HEK293 (cell line): Measurements from ENCODE around the gene BOLL.

Experiments
- GLIS2 ChIP-seq: fragments of 450-650 bp; formaldehyde crosslinking; IDR thresholded peaks from 2 replicates; pipeline ENCODE4 v1.5.1; 2016; ENCODE audit warnings: missing biosample characterization, missing genetic modification characterization
- KLF1 ChIP-seq: fragments of 450-650 bp; formaldehyde crosslinking; IDR thresholded peaks from 2 replicates; pipeline ENCODE4 v1.5.1; 2016; ENCODE audit warnings: missing biosample characterization, missing genetic modification characterization
- PBX3 ChIP-seq: sonication (generic); formaldehyde crosslinking; IDR thresholded peaks from 2 replicates; pipeline ENCODE4 v1.8.1; 2022; ENCODE audit warnings: mild to moderate bottlenecking, moderate library complexity, missing genetic modification reagents
- PRDM4 ChIP-seq: fragments of 450-650 bp; formaldehyde crosslinking; IDR thresholded peaks from 2 replicates; pipeline ENCODE4 v1.5.1; 2017; ENCODE audit warnings: missing biosample characterization, missing genetic modification characterization
- SALL2 ChIP-seq: fragments of 450-650 bp; formaldehyde crosslinking; IDR thresholded peaks from 2 replicates; pipeline ENCODE4 v1.5.0; 2017; ENCODE audit warnings: missing biosample characterization, mild to moderate bottlenecking, missing genetic modification characterization, borderline replicate concordance
- SETDB1 ChIP-seq: IDR thresholded peaks from one replicate; pipeline ENCODE4 v1.6.1; 2017; ENCODE audit warnings: mild to moderate bottlenecking, low read length, moderate library complexity, mixed read lengths; ENCODE audit not compliant: insufficient read length
- SP2 ChIP-seq: fragments of 450-650 bp; formaldehyde crosslinking; IDR thresholded peaks from 2 replicates; pipeline ENCODE4 v1.5.1; 2016; ENCODE audit warnings: missing biosample characterization, missing genetic modification characterization
- TCF7L2 ChIP-seq: IDR thresholded peaks from 2 replicates; pipeline ENCODE4 v1.6.1; 2011; ENCODE audit warnings: low read depth, mild to moderate bottlenecking, inconsistent platforms, low read length, moderate library complexity, borderline replicate concordance
- TRIM28 ChIP-seq: IDR thresholded peaks from 2 replicates; pipeline ENCODE4 v1.6.1; 2011; ENCODE audit warnings: low read length, control low read depth, borderline replicate concordance
- ZBTB17 ChIP-seq: fragments of 450-650 bp; formaldehyde crosslinking; IDR thresholded peaks from 2 replicates; pipeline ENCODE4 v1.5.1; 2016; ENCODE audit warnings: missing biosample characterization, missing genetic modification characterization
- ZBTB20 ChIP-seq: fragments of 450-650 bp; formaldehyde crosslinking; IDR thresholded peaks from 2 replicates; pipeline ENCODE4 v1.5.1; 2016; ENCODE audit warnings: missing biosample characterization, missing genetic modification characterization
- ZBTB7A ChIP-seq: fragments of 450-650 bp; formaldehyde crosslinking; IDR thresholded peaks from 2 replicates; pipeline ENCODE4 v1.5.1; 2016; ENCODE audit warnings: low read depth, missing biosample characterization, missing genetic modification characterization
- ZBTB8A ChIP-seq: fragments of 450-650 bp; formaldehyde crosslinking; IDR thresholded peaks from 2 replicates; pipeline ENCODE4 v1.5.1; 2016; ENCODE audit warnings: missing biosample characterization, missing genetic modification characterization
- ZFHX2 ChIP-seq: fragments of 450-650 bp; formaldehyde crosslinking; conservative IDR thresholded peaks from 2 replicates; pipeline ENCODE4 v1.5.1; 2016; ENCODE audit warnings: missing biosample characterization, missing genetic modification characterization
- ZNF140 ChIP-seq: fragments of 450-650 bp; formaldehyde crosslinking; IDR thresholded peaks from 2 replicates; pipeline ENCODE4 v1.5.1; 2016; ENCODE audit warnings: missing biosample characterization, missing genetic modification characterization
- ZNF146 ChIP-seq: fragments of 450-650 bp; formaldehyde crosslinking; IDR thresholded peaks from 2 replicates; pipeline ENCODE4 v1.5.1; 2016; ENCODE audit warnings: missing biosample characterization, missing genetic modification characterization
- ZNF155 ChIP-seq: fragments of 450-650 bp; formaldehyde crosslinking; IDR thresholded peaks from 2 replicates; pipeline ENCODE4 v1.5.1; 2016; ENCODE audit warnings: missing biosample characterization, missing genetic modification characterization
- ZNF2 ChIP-seq: fragments of 450-650 bp; formaldehyde crosslinking; IDR thresholded peaks from 2 replicates; pipeline ENCODE4 v1.5.1; 2016; ENCODE audit warnings: missing biosample characterization, missing genetic modification characterization
- ZNF24 ChIP-seq: fragments of 450-650 bp; formaldehyde crosslinking; IDR thresholded peaks from 2 replicates; pipeline ENCODE4 v1.5.1; 2016; ENCODE audit warnings: missing biosample characterization, missing genetic modification characterization
- ZNF248 ChIP-seq: fragments of 450-650 bp; formaldehyde crosslinking; IDR thresholded peaks from 2 replicates; pipeline ENCODE4 v1.5.1; 2017; ENCODE audit warnings: missing biosample characterization, missing genetic modification characterization
- ZNF341 ChIP-seq: fragments of 450-650 bp; formaldehyde crosslinking; IDR thresholded peaks from 2 replicates; pipeline ENCODE4; 2016; ENCODE audit warnings: low read depth, missing biosample characterization, missing genetic modification characterization
- ZNF354C ChIP-seq: fragments of 450-650 bp; formaldehyde crosslinking; IDR thresholded peaks from 2 replicates; pipeline ENCODE4 v1.5.1; 2016; ENCODE audit warnings: missing biosample characterization, missing genetic modification characterization, low read depth, borderline replicate concordance
- ZNF404 ChIP-seq: fragments of 450-650 bp; formaldehyde crosslinking; IDR thresholded peaks from 2 replicates; pipeline ENCODE4 v1.5.1; 2017; ENCODE audit warnings: missing biosample characterization, missing genetic modification characterization
- ZNF473 ChIP-seq: fragments of 450-650 bp; formaldehyde crosslinking; IDR thresholded peaks from 2 replicates; pipeline ENCODE4 v1.5.1; 2017; ENCODE audit warnings: missing biosample characterization, missing genetic modification characterization
- ZNF488 ChIP-seq: fragments of 450-650 bp; formaldehyde crosslinking; IDR thresholded peaks from 2 replicates; pipeline ENCODE4 v1.5.1; 2016; ENCODE audit warnings: missing biosample characterization, missing genetic modification characterization
- ZNF544 ChIP-seq: fragments of 450-650 bp; formaldehyde crosslinking; IDR thresholded peaks from 2 replicates; pipeline ENCODE4 v1.5.0; 2017; ENCODE audit warnings: missing biosample characterization, missing genetic modification characterization
- ZNF558 ChIP-seq: fragments of 450-650 bp; formaldehyde crosslinking; IDR thresholded peaks from 2 replicates; pipeline ENCODE4 v1.5.1; 2016; ENCODE audit warnings: missing biosample characterization, missing genetic modification characterization
- ZNF600 ChIP-seq: fragments of 450-650 bp; formaldehyde crosslinking; IDR thresholded peaks from 2 replicates; pipeline ENCODE4 v1.5.1; 2016; ENCODE audit warnings: missing biosample characterization, missing genetic modification characterization
- ZNF624 ChIP-seq: fragments of 450-650 bp; formaldehyde crosslinking; IDR thresholded peaks from 2 replicates; pipeline ENCODE4 v1.5.1; 2017; ENCODE audit warnings: missing biosample characterization, missing genetic modification characterization
- ZNF629 ChIP-seq: fragments of 450-650 bp; formaldehyde crosslinking; IDR thresholded peaks from 2 replicates; pipeline ENCODE4 v1.5.1; 2017; ENCODE audit warnings: missing biosample characterization, missing genetic modification characterization
- ZNF645 ChIP-seq: fragments of 450-650 bp; formaldehyde crosslinking; IDR thresholded peaks from 2 replicates; pipeline ENCODE4; 2016; ENCODE audit warnings: missing biosample characterization, missing genetic modification characterization
- ZNF704 ChIP-seq: fragments of 450-650 bp; formaldehyde crosslinking; IDR thresholded peaks from 2 replicates; pipeline ENCODE4 v1.5.1; 2016; ENCODE audit warnings: missing biosample characterization, missing genetic modification characterization
- ZNF843 ChIP-seq: fragments of 450-650 bp; formaldehyde crosslinking; IDR thresholded peaks from 2 replicates; pipeline ENCODE4 v1.5.1; 2016; ENCODE audit warnings: missing biosample characterization, missing genetic modification characterization
- ZSCAN5A ChIP-seq: fragments of 450-650 bp; formaldehyde crosslinking; IDR thresholded peaks from 2 replicates; pipeline ENCODE4 v1.5.1; 2016; ENCODE audit warnings: missing biosample characterization, missing genetic modification characterization

The BOLL gene

GRCh38 chr2:197705121-197705911, 79.8 kb downstream of the BOLL start, which contains the start of gene MARS2 (continued):
- TF ChIP-seq PRDM4 (tag by site-specific recombination) (no peak), ZNF341 (0 out of 2 replicates have a peak, but pooled peaks have one; percentile 32), SP2 (tag by site-specific recombination) (peak; percentile 69), ZNF473 (tag by site-specific recombination) (no peak), ZBTB7A (tag by site-specific recombination) (no peak), KLF1 (tag by site-specific recombination) (no peak), ZFHX2 (tag by site-specific recombination) (peak; percentile 78), SETDB1 (no peak), SALL2 (tag by site-specific recombination) (no peak), ZBTB17 (tag by site-specific recombination) (peak; percentile 54; the same call in 1 of the 2 replicates), ZNF558 (tag by site-specific recombination) (no peak), ZNF404 (tag by site-specific recombination) (no peak), ZSCAN5A (tag by site-specific recombination) (peak; percentile 64; the same call in 1 of the 2 replicates), ZNF24 (tag by site-specific recombination) (0 out of 2 replicates have a peak, but pooled peaks have one; percentile 27), TCF7L2 (no peak), ZNF488 (tag by site-specific recombination) (no peak), ZBTB20 (tag by site-specific recombination) (peak; percentile 0; the same call in 1 of the 2 replicates), TRIM28 (no peak), ZNF248 (no peak), ZNF2 (peak; percentile 70), ZNF624 (tag by site-specific recombination) (no peak), ZNF140 (tag by site-specific recombination) (no peak), PBX3 (CRISPR knock-in tag) (peak; percentile 37; the same call in 1 of the 2 replicates), ZNF155 (tag by site-specific recombination) (no peak), ZNF843 (tag by site-specific recombination) (peak; percentile 37; the same call in 1 of the 2 replicates), ZNF354C (tag by site-specific recombination) (no peak), ZNF645 (no peak), ZNF544 (tag by site-specific recombination) (no peak), ZBTB8A (peak; percentile 48; the same call in 1 of the 2 replicates), ZNF146 (tag by site-specific recombination) (no peak), ZNF629 (peak; percentile 31; the same call in 1 of the 2 replicates), ZNF704 (tag by site-specific recombination) (no peak), GLIS2 (peak; percentile 36; the same call in 1 of the 2 replicates), ZNF600 (tag by site-specific recombination) (peak; percentile 98)
